Activated T-cell treated with anti-CD3 and anti-CD28 coated beads, Interleukin-2, amount 50 U/mL, for 24 hours (primary cell): ENCODE data around the gene SENP1.
A peak's percentile ranks its signal among the peaks of the same experiment; 100 is the strongest.
"Not testable (repeated sequence)": the region's sequence is repeated elsewhere in the genome, so short reads cannot be mapped to it uniquely, and the experiment has no call there.

Experiments used
- DNase-seq: peaks from one replicate; pipeline ENCODE4 v3.0.0-alpha.2; 2020
- H3K27ac Mint-ChIP-seq: 2 replicates; pipeline ENCODE4 v1.8.0; 2020; ENCODE audit warnings: mild to moderate bottlenecking, mixed read lengths
- H3K27me3 Mint-ChIP-seq: 2 replicates; pipeline ENCODE4 v1.8.0; 2020; ENCODE audit warnings: mixed read lengths
- H3K36me3 Mint-ChIP-seq: 2 replicates; pipeline ENCODE4 v1.8.0; 2020; ENCODE audit warnings: low read depth, mixed read lengths
- H3K4me1 Mint-ChIP-seq: 2 replicates; pipeline ENCODE4 v1.8.0; 2020; ENCODE audit warnings: low read depth, mixed read lengths
- H3K4me3 Mint-ChIP-seq: 2 replicates; pipeline ENCODE4 v1.8.0; 2020; ENCODE audit warnings: mild to moderate bottlenecking, moderate library complexity, mixed read lengths
- H3K9me3 Mint-ChIP-seq: 2 replicates; pipeline ENCODE4 v1.8.0; 2020; ENCODE audit warnings: mixed read lengths

SENP1 gene

DNA sequence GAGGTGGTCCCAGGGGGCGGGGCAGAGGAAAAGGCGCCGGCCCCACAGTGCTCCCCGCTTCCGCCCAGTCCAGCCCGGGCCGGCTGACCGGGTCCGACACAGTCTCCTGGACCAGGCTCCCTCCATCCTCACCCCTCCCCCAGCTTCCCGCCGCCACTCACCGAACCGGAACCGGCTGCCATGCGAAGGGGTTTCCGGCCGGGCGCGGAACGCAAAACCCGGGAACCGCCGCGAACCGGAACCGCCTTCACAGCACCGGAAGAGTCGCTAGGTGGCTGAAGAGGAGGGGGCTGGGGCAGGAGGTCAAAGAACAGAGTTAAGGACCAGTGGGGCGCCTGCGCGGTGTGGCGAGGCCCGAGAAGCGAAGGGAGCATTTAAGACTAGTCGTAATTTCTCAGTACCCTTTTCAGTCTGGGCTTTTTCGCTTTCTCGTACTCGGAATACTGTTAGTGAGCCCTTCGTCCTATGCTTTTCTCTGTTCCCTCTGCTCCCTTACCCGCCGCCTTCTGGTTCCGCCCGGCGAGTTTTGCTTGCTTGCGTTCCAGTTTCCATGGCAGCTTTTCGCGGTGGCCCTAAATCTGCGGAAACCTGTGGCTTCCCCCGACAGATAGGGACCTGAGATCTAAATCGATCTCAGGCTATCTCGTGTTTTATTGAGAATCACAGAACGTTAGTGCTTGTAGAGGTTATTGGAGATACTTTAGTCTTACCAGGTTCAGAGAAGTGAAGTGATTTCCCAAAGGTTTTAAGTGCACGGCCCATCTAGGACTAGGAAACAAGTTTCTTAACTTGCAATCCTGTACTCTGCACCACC lies at the start of gene SENP1:
TSS of gene SENP1 (minus strand) at position 213 of the 814 bp plus-strand sequence. CDS start 4,607 bp downstream, outside the sequence.
- Mint-ChIP-seq H3K36me3 (peaks cover 18% of the 10 kb centered on the region), H3K4me3 (peak within 1 kb of the TSS; percentile 89), H3K9me3 (no peaks in the 10 kb centered on the region), H3K27ac (peak within 1 kb of the TSS; percentile 96), H3K4me1 (peaks cover 51% of the 10 kb centered on the region), H3K27me3 (no peaks in the 10 kb centered on the region)
- peak; percentile 96 for DNase-seq

DNA sequence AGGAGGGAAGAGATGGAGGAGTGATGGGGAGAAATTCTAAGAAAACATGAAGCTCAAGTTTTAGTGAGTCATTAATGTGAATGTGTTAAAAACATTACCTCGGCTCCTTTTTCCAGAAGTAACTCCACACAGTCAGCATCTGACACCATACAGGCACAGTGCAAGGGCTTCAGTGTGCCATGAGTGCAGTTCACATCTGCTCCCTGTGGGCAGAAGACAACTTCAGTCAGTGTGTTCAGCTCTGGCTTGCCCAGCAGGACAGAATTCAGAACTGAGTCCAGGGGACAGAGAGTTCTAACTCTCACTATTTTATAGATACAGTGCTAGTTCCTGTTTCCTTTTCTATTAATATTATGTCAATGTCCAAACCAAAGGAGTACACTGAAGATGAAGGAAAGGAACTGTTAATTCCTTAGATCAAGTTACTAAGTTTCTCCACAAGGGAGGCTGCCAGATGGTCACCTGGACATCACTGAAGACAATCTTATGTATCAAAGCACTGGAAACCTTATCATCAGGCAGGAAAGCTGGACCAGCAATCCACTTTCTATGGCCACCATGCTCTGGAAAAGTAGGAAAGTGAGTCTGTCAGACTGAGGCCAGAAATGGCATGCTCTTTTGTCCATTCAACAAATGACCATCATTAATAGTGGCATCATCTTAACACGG lies 45.4 kb upstream of the SENP1 start:
- Mint-ChIP-seq H3K27ac (peak overlapping the region; percentile 87), H3K9me3 (no peaks in the 10 kb centered on the region), H3K36me3 (peaks cover 77% of the 10 kb centered on the region), H3K4me3 (no peak overlapping the region), H3K27me3 (no peaks in the 10 kb centered on the region), H3K4me1 (peaks cover 38% of the 10 kb centered on the region)
- DNase-seq, result no peak

DNA sequence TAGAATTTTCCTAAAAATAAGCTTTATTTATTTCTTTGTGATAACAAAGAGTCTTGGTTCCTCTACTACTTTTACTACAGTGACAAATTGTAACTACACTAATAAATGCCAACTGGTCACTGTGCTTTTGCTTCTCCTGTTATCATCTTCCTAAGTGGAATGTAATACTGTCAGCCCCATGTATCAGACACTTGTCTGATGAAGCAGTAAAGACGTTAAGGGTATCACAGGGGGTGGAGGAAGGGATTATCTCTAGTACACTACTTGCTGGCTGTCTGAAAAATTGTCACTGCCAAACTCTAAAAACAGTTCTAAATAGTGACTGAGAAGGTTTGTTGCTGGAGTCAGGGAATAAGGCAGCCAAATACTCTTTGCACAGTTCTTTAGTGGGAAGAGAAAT lies 40.1 kb upstream of the SENP1 start:
- H3K4me3 Mint-ChIP-seq, result no peak overlapping the region
- no peaks in the 10 kb centered on the region for H3K9me3 Mint-ChIP-seq
- peaks cover 5% of the 10 kb centered on the region for H3K4me1 Mint-ChIP-seq
- peak overlapping the region; percentile 51 for H3K27ac Mint-ChIP-seq
- H3K36me3 Mint-ChIP-seq, result peaks cover 98% of the 10 kb centered on the region
- H3K27me3 Mint-ChIP-seq, result no peaks in the 10 kb centered on the region
- DNase-seq, result no peak

DNA sequence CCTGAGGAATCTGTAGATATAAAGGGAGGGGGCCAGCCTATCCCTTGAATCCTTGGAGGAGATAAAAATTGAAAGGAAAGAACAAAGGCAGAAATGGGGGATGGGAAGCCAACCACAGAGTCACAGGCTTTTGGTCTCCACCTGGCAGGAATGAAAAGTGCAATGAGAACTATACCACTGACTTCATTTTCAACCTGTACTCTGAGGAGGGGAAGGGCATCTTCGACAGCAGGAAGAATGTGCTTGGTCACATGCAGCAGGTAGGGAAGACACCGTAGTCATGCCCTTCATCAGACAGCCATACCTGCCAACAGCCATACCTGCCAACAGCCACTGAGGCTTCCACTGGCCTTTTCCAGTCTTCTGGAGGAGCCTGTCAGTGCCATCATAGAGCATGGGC lies 38.0 kb upstream of the SENP1 start:
- no peak for DNase-seq
- H3K4me1 Mint-ChIP-seq, result no peaks in the 10 kb centered on the region
- H3K4me3 Mint-ChIP-seq, result no peak overlapping the region
- no peaks in the 10 kb centered on the region for H3K9me3 Mint-ChIP-seq
- no peaks in the 10 kb centered on the region for H3K27me3 Mint-ChIP-seq
- H3K36me3 Mint-ChIP-seq, result peaks cover 97% of the 10 kb centered on the region
- H3K27ac Mint-ChIP-seq, result peak overlapping the region; percentile 5

DNA sequence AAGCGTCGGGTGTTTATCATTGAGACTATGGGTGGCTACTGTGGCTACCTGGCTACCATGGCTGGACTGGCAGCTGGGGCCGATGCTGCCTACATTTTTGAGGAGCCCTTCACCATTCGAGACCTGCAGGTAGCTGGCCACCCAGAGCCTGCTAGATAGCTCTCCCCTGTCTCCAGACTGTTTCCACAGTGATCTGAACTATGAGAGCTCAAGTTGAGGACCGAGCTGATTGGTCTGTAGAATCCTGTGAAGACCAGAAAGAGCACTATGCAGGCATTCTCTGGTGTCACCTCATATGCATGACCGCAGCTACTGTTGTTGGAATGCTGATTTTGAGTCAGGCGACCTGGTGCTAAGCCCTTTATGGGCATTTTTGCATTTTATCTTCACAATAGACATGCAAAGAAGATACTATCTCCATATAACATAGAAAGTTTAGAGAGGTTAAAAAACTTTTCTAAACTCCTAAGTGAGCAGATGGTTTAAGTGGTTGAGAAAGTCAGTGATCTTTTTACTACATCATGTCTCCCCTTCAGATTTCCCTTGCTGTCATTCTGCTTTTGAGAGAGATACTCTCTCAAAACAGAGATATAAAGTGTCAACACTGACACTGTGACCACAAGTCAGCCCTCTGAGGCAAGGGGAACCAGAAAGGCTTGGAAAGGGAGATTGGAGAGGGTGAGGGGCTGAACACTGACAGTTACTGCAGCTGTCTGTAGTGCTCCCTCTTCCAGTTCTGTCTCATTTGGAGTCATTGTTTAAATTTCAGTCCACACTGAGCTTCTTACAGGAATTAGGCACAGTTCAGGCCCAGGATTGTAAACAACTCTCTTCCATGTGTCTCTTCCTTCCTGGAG lies 37.2 kb upstream of the SENP1 start:
- DNase-seq, result no peak
- H3K27ac Mint-ChIP-seq, result peak overlapping the region; percentile 5
- no peaks in the 10 kb centered on the region for H3K27me3 Mint-ChIP-seq
- H3K9me3 Mint-ChIP-seq, result no peaks in the 10 kb centered on the region
- H3K36me3 Mint-ChIP-seq, result peaks cover 97% of the 10 kb centered on the region
- no peaks in the 10 kb centered on the region for H3K4me1 Mint-ChIP-seq
- H3K4me3 Mint-ChIP-seq, result no peak overlapping the region

DNA sequence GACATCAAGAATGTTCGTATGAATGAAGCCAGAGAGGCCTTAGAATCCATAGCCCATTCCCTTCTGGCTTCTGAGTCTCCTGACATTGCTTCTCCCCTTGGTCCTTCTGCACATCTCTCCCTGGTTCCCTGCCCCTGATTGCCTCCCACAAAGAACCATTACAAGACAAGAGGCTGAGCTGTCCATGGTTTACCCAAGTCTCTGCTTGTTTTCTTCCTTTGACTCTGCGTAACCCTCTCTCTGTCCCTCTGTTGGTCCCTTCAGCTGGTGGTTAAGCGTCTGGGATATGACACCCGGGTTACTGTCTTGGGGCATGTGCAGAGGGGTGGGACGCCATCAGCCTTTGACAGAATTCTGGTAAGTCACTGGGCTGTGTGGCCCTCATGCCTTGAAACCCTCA lies 29.1 kb upstream of the SENP1 start:
- Mint-ChIP-seq H3K27me3 (no peaks in the 10 kb centered on the region), H3K27ac (no peak overlapping the region), H3K4me3 (no peak overlapping the region), H3K9me3 (no peaks in the 10 kb centered on the region), H3K4me1 (no peaks in the 10 kb centered on the region), H3K36me3 (peaks cover 95% of the 10 kb centered on the region)
- DNase-seq, result no peak

DNA sequence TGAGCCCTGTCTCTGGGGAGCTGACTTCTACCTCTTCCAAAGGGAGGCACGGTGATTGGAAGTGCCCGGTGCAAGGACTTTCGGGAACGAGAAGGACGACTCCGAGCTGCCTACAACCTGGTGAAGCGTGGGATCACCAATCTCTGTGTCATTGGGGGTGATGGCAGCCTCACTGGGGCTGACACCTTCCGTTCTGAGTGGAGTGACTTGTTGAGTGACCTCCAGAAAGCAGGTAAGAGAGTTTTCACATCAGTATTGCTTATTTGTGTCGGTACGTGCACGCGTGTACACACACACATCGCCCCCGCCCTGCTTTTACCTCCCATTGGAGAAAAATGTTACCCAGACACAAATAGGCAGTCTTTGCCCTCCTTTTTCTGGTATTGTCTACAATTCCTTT lies 26.9 kb upstream of the SENP1 start:
- H3K36me3 Mint-ChIP-seq, result peaks cover 93% of the 10 kb centered on the region
- H3K9me3 Mint-ChIP-seq, result no peaks in the 10 kb centered on the region
- H3K27me3 Mint-ChIP-seq, result no peaks in the 10 kb centered on the region

DNA sequence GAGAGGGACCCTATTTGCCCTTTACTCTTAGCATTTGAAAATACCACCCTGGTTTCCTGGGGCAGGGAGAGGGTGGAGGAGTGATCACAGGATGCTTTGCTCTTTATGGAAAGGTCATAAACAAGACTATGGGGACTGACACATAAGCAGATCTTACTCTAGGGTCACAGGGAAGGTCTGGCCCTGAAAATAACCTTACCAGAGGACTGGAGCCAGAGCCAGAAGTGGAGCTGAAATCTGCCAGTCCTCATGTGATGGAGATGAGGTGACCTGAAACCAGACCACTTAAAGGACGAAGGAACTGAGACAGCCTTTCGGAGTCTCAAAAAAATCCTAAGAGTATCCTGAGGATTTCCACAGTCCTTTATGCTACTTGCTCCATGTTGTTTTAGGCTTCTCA lies 25.6 kb upstream of the SENP1 start:
- no peak for DNase-seq
- Mint-ChIP-seq H3K4me1 (peaks cover 2% of the 10 kb centered on the region), H3K4me3 (no peak overlapping the region), H3K27me3 (no peaks in the 10 kb centered on the region), H3K27ac (no peak overlapping the region), H3K36me3 (peaks cover 95% of the 10 kb centered on the region), H3K9me3 (no peaks in the 10 kb centered on the region)

More for the DNA sequence above, 26.9 kb upstream of the SENP1 start:
- Mint-ChIP-seq H3K4me3 (no peak overlapping the region), H3K4me1 (peaks cover 2% of the 10 kb centered on the region), H3K27ac (no peak overlapping the region)
- DNase-seq, result no peak

DNA sequence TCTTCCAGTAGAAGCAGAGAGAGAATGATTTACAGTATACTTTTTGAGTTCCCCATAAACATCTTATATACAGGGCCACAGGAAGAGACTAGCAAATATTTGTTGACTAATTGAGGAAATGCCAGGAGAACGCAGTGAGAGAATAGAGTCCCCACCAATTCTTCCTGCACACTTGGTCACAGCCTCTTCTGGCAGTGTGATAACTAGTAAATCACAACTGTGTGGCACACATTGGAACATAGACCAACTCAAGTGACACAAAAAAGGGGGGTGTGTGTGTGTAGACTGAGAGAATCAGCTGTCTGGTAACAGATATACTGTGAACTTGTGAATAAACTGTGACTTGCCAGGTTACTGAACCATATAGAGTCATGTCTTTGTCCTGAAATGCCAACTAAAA lies 23.5 kb upstream of the SENP1 start:
- DNase-seq, result no peak
- H3K4me1 Mint-ChIP-seq, result peaks cover 2% of the 10 kb centered on the region
- no peak overlapping the region for H3K4me3 Mint-ChIP-seq
- H3K27me3 Mint-ChIP-seq, result no peaks in the 10 kb centered on the region
- H3K27ac Mint-ChIP-seq, result no peak overlapping the region
- no peaks in the 10 kb centered on the region for H3K9me3 Mint-ChIP-seq
- peaks cover 94% of the 10 kb centered on the region for H3K36me3 Mint-ChIP-seq

DNA sequence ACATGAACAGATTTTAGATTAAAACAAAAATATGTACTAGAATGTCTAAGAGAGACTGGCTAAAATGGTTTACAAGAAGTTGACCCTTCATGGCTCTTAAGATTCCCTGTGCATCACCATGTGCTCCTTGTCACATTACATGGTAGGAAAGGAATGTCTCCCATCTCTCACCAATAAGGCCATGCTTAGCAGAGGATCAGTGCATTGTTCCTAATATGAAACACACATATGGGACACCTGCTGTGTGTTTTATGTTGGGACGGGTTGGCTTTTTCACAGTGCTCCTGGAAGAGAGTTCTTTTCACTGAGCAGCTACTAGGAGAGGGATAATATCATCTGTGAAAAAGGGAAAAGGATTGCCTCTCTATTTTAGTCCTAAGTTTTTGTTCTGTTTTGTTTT lies 22.9 kb upstream of the SENP1 start:
- H3K4me3 Mint-ChIP-seq, result no peak overlapping the region
- peaks cover 2% of the 10 kb centered on the region for H3K4me1 Mint-ChIP-seq
- no peak overlapping the region for H3K27ac Mint-ChIP-seq
- no peaks in the 10 kb centered on the region for H3K9me3 Mint-ChIP-seq
- H3K36me3 Mint-ChIP-seq, result peaks cover 92% of the 10 kb centered on the region
- no peak for DNase-seq
- no peaks in the 10 kb centered on the region for H3K27me3 Mint-ChIP-seq

DNA sequence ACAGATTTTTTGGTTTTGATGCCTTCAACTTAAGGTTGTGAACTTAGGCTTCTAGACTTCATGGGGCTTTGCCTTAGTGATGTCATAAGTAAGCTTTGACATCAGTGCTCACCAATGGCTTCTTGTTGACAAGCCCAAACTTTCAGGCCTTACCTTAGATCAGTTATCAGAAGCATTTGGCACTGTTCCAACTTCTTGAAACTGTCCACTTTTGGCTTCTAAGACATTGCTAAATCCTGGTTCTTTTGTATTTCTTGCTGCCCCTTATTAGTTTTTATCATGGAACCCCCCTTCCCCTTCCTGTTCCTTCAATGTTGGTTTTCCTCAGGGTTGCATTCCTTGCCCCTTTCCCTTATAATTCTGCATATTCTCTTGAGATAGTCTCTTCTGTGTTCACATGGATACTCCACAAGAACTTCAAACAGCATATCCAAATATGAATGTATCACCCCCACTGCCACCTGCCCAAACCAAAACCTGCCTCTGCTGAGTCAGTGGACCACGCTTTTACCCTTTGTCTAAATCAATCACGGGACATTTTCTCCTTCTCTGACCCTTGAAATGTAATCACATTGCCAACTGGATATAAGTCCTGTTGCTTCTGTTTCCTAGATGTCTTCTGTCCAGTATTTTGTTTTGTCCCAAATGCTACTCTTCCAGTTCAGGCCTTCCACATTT lies 21.2 kb upstream of the SENP1 start:
- Mint-ChIP-seq H3K4me1 (peaks cover 2% of the 10 kb centered on the region), H3K27me3 (no peaks in the 10 kb centered on the region), H3K27ac (no peak overlapping the region), H3K4me3 (no peak overlapping the region), H3K36me3 (peaks cover 90% of the 10 kb centered on the region), H3K9me3 (no peaks in the 10 kb centered on the region)
- DNase-seq, result no peak

DNA sequence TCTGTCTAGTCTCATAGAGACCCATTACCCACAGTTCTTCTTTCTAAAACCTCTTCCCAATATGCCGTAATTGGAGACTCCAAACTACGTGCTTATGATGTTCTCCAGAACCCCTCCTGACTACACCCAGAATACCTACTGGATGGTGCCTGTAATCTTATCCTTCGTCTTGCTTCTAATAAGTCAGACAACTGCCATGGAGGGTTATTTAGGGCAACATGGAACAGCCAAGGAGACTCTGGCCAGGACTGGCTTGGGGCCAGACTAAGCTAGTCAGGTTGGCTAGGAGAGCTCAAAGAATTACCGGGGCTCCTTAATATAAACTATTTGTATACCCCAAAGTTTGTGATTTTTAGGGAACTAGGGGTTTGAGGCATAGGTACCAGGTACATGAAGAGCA lies 20.1 kb upstream of the SENP1 start:
- no peaks in the 10 kb centered on the region for H3K9me3 Mint-ChIP-seq
- H3K27ac Mint-ChIP-seq, result no peak overlapping the region
- H3K36me3 Mint-ChIP-seq, result peaks cover 82% of the 10 kb centered on the region
- H3K27me3 Mint-ChIP-seq, result no peaks in the 10 kb centered on the region
- DNase-seq, result no peak
- H3K4me1 Mint-ChIP-seq, result peaks cover 6% of the 10 kb centered on the region
- no peak overlapping the region for H3K4me3 Mint-ChIP-seq

DNA sequence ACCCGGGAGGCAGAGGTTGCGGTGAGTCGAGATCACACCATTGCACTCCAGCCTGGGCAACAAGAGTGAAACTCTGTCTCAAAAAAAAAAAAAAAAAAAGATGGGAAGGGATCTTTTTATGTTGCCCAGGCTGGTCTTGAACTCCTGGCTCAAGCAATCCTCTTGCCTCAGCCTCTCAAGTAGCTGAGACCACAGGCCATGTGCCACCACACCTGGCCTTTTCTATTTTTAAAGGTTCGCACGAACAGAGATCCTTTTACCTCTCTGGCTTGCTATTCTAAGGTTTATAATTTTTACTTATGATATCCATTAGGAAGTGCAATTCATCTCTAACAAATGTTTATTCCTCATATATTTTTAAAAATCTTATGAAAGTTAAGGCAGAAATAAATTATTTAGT lies 19.7 kb upstream of the SENP1 start:
- H3K9me3 Mint-ChIP-seq, H3K4me1 Mint-ChIP-seq, H3K4me3 Mint-ChIP-seq, H3K27ac Mint-ChIP-seq, DNase-seq, H3K27me3 Mint-ChIP-seq: not testable (repeated sequence)
- peaks cover 78% of the 10 kb centered on the region for H3K36me3 Mint-ChIP-seq

DNA sequence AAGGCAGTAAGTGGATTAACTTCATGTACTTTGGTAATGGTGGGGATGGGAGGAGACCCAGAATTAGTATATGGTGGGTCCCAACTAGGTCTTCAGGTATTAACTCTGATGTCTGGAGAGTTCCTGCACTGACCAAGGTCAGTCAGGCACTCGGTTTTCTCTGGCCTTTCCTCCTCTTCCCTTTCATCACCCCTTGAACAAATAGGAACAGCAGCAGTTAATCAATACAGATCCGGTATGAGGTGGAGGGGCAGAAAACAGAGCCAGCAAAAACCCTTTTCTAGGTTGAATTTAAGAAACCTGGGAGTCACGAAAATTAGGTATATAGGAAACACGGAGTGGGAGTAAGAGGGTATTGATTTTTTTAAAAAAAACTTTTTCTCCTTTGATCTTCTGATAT lies 17.3 kb upstream of the SENP1 start:
- no peaks in the 10 kb centered on the region for H3K9me3 Mint-ChIP-seq
- no peaks in the 10 kb centered on the region for H3K27me3 Mint-ChIP-seq
- DNase-seq, result no peak
- no peak overlapping the region for H3K4me3 Mint-ChIP-seq
- H3K27ac Mint-ChIP-seq, result no peak overlapping the region
- H3K36me3 Mint-ChIP-seq, result peaks cover 69% of the 10 kb centered on the region
- peaks cover 20% of the 10 kb centered on the region for H3K4me1 Mint-ChIP-seq
